GM21723 (cell line): Measurements from ENCODE around the gene PDHA1.
A peak's percentile ranks its signal among the peaks of the same experiment; 100 is the strongest.

Experiments used
- ATAC-seq: cut with Tn5 transposase; IDR thresholded peaks from one replicate; pipeline ENCODE4 v1.9.1; 2021; ENCODE audit warnings: mild to moderate bottlenecking, moderate library complexity; ENCODE audit not compliant: unreplicated experiment

The PDHA1 gene

DNA sequence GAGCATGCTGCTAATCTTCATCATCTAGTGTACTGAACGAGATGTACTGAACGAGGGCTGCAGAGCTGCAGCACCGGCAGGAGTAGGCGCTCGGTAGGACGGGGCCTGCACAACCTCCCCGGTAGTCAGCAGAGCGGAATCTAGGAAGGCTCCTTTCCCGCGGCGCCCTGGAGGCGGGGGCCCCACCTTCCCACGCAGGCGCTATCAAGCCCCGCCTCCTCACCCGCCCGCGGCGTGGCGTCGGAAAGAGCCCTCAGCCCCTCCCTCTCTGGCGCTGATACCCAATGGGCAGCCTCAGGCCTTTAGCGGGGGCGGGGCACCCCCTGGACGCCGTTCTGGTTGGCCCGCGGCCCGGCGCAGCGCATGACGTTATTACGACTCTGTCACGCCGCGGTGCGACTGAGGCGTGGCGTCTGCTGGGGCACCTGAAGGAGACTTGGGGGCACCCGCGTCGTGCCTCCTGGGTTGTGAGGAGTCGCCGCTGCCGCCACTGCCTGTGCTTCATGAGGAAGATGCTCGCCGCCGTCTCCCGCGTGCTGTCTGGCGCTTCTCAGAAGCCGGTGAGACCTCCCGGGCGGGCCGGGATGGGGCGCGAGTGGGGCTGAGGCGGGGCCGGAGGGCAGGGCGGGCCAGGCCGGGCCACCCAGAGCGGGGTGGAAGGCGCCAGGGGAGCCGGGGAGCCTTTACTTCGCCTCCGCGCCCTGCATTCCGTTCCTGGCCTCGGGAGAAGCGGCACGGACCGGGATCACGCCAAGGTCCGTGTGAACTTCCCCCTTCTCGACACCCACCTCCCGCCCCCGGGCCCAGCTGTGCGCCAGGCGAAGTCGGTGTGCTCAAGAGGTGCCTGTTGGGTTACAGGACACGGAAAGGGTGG is at the start of gene PDHA1:
Gene PDHA1, plus strand, starts transcription at position 393 of the 874 bp plus-strand sequence. Its CDS starts 111 bp downstream, at position 504.
- peak; percentile 98 for ATAC-seq

DNA sequence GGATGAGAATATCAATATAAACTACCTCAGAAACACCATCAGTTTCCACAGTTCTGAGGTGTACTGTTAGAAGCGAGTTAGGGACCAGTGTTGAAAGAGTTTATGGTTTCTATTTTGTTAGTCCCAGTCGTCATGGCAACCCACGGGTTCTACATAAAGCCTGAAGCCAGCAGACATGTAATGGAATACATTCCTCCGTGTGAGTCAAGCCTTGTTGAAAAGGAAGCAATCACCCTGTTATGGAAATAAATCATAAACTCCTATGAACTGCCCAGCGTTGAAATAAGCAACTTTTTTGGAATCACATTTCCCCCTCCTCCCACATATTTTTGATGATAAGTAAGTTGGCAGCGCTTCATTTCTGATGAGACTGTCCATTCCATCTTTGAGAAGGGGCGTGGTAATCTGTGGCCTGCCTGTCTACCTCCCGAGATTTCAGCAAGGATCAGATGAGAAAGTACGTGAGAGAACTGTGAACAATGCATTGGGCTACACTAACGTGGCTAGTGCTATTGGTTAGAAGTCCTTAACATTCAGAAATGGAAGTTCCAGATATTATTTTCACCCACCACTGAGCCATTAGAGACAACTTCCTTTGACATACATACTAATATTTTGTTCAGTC is 40.4 kb upstream of the PDHA1 start:
- ATAC-seq = no peak

DNA sequence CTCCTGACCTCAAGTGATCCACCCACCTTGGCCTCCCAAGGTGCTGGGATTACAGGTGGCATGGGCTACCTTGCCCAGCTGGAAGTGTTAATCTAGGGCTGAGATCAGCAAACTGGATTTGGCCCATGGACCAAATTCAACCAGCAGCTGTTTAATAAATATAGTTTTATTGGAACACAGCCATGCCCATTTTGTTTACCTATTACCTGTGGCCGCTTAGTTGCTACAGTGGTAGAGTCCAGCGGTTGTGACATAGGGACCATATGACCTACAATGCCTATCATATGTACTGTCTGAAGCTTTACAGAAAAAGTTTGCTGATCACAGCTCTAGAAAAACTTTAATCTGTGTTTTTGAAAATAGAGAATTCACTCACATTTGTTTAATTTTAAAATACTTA is 17.2 kb upstream of the PDHA1 start:
- ATAC-seq = no peak

DNA sequence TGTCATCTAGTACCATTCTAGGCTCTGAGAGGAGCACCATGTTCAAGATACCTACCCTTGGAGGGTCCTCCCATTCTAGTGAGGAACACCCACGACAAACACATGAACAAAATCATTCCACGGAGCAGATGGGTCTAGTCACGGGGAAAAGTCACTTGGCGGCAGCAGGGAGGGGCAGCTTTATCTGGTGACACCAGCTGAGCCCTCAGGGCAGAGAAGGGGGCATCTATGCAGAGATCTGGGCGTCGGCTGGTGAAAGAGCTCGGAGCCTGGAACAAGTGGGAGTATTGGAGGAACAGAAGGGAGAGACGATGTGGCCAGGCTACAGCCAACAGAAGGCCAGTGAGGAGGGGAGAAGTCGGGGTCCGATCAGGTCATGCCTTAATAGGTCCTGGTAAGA is 11.9 kb upstream of the PDHA1 start:
- ATAC-seq = no peak

DNA sequence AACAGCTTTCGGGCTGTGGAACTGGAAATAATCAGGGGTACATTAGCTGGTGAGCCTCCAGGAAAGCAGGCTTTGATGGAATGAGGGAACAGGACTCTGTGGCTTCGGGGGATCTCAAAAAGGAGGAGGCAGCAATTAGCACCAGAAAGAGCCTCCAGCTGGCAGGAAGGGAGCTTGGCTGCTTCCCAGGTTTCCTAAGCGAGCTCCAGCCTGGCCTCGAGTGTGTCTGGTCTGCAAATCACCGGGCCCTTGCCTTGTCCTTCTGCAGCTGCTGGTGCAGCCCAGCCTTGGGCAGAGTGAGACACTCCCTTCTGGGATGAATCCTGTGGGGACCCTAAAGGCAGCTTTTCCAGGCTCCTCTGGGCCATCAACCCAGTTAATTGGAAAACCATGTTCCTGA is 10.7 kb upstream of the PDHA1 start:
- no peak for ATAC-seq

DNA sequence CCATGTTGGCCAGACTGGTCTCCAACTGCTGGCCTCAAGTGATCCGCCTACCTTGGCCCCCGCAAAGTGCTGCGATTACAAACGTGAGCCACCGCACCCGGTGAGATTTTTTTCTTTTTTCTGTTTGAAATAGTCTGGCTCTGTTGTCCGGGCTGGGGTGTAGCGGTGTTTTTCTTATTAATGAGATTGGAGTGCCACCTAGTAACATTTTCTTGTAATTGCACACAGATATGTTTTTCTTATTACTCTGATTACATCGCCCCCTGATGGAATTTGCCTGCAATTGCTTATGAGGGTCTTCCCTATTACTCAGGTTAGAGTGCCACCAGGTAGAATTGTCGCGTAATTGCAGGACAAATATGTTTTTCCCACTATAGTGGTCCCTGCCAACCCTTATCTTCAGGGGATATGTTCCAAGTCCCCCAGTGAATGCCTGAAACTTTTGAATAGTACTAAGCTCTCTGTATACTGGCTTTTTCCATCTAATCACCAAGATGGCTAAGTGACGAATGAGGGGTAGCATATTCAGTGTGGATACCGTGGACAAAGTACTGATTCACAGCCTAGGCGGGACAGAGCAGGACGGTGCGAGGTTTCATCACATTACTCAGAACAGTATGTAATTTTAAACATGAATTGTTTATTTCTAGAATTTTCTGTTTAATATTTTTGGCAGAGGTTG is 8.6 kb upstream of the PDHA1 start:
- ATAC-seq = no peak

DNA sequence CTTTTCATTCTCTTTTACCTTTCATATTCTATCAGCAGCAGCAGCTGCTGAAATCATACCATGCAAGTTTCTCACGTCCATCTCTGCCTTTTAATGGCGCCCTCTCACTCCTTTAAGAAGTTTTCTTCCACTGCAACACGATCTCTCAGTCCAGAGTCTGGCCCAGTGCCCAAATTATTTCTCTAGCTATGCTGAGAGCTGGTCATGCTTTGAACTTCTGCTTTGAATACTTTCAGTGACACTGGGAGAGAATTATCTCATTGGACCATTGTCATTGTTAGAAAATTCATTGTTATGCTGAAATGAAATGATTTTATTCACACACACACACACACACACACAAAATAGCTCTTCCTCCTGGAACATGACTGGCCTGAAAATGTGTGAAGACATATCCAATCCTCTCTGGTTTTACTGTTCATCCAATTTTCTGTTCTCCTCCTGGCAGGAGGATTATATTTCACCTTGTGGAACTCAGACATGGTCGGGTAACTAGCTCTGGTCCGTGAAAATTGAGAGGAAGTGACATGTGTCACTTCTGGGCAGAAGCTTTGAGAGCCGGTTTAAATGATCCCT is 1.3 kb upstream of the PDHA1 start:
- no peak for ATAC-seq

DNA sequence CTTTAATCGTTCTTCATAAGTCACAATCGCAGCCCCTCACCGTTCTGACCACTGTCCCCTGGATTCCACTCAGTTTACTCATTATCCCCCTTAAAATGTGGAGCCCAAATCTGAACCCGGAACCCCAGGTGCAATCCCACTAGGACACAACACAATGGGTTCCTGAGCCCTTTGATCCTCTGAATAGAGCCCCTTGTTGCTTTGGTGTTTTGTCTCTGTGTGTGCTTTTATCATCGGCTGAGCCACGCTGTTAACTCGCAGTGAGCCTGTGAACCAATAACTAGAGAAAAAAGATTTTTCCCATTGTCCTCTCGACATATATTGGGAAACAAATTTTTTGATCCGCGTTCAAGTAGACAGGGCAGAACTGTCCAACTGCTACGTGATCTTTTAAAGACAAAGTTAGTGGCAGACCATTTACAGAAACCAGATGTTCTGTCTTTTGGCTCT is 617 bp upstream of the PDHA1 start:
- no peak for ATAC-seq

DNA sequence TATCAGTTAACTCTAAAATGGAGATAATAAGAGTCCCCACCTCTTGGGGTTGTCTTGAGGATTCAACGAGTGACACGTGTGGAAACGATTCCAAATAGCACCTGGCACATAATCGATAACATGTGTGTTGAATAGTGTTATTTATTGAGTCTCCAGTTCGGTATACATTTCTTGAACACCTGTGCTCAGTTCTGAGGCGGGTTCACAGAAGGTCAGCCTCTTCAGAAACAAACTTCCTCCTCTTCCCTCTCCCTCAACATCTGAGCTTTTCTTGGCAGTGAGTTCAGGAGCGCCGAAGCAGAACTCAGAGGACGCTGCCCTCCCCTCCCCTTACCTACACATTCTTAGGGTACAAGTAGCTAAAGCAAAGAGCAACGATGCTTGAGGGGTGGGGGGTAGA is 934 bp downstream of the PDHA1 start:
- no peak for ATAC-seq

DNA sequence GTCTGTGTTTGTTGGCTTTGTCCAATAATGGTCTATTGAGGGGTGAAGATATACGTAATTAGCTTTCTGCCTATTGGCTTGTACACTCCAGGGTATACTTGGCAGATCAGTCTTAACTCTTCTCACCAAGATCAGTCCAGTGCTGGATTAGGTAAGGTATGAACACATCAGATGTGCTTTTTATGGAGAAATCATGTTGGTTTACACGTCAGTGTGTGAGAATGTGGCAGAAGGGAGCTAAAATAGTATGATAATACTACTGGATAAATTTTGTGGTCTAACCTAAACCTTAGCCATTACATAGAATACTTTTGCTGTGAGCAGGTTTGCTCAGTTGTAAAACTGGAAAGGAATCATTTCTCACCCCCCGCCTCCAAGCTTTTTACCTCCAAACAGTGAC is 4.2 kb downstream of the PDHA1 start:
- ATAC-seq = no peak

DNA sequence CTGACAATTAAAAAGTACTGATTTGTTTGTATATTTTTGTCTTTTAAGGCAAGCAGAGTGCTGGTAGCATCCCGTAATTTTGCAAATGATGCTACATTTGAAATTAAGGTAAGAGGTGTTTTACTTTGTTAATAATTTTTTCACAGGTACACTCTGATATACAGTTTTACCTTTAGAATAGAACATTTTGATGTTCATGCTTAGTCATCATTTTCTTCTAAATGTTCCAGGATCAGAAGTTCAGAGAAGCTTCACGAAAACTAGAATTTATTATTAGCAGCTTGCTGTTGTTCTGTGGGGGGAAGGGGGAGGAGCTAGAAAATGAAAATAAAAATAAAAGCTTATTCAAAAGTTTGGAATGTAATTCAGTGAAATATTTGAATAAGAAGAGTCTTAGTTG is 5.5 kb downstream of the PDHA1 start:
- no peak for ATAC-seq

DNA sequence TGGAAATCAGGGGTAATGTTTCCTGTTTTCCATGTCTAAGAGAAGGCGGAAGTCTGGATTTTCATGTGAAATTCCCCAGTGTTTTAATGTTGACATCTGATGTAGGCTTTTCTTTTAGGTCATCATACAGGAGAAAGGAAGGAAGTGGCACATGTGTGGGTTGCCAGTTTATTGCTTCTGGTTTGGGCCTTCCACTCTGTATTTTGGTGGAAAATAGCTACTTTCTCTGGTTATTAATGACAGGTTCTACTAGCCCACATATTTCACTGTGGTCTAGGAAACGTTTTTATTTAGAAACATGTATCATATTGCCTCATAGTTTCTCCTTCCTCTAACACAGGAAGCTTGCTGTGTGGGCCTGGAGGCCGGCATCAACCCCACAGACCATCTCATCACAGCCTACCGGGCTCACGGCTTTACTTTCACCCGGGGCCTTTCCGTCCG is 7.2 kb downstream of the PDHA1 start:
- peak; percentile 87 for ATAC-seq

DNA sequence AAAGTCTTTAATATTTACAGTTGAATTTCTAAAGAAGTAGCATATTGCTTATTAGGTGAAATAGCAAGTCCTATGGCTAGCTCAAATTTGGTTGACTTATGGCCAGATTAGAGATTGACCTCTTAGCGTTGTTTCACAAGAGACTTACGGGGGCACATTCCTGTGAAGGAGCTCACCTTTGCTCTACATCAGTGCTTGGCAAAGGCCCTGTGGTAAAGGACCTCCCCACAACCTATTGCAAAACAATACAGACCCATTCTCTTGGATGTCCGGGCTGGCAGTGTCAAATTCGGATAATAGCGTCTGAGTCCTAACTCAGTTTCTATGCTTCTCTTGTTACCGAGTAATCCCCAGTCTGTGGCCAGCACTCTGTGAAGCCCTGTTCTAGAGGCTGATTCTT is 10.9 kb downstream of the PDHA1 start:
- ATAC-seq = no peak

DNA sequence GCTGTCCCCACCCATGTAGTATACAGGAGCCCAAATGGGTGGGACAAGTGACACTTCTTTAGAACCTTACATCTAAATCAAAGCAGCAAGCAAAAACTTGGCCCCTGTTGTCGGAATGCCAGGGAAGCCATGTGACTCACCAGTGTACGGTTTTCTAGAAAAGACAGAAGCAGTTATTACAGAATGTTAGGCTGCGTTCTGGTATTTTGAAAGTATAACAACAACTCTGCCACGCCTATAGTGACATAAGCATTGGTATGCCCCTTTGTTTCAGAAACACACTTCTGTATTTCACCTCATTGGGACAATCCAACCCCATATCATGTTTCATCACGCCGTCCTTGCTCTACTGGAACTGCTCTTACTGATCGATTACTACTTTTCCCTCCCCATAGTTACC is 14.8 kb downstream of the PDHA1 start:
- no peak for ATAC-seq

DNA sequence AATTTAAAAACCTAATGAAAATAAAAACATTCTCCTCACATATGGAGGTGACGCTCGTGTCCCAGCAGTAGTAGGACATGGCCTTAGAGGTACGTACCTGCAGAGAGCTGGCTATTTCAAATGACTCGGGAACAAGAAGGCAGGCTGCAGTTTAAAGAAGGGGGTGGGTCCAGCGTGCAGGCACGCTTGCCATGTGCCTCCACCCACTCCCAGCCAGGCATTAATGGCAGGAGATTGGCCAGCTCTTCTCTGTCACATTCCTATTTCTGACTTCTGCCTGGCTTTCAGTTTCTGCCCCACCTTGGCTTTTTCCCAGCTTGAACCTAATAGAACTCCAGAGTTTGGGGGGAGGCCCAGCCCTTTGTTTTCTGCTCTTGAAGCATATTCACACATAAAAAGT is 17.2 kb downstream of the PDHA1 start:
- ATAC-seq = no peak

DNA sequence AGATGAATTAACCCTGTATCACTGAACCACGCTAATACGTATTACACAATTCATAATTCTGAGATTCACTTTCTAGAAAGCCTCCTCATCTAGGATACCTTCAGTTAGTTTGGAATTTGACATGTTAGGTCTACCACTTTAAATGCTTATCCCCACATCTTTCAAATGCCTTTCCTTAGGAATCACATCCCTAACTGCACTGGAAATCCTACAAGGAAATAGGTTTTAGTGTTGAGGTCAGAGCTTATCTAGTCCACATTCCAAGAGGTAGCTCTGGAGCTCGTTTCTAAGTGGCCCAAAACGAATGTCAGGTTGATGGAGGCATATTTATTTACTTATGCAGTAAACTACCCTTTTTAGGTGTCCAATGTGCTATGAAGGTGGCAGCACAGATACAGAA is 18.0 kb downstream of the PDHA1 start:
- no peak for ATAC-seq

DNA sequence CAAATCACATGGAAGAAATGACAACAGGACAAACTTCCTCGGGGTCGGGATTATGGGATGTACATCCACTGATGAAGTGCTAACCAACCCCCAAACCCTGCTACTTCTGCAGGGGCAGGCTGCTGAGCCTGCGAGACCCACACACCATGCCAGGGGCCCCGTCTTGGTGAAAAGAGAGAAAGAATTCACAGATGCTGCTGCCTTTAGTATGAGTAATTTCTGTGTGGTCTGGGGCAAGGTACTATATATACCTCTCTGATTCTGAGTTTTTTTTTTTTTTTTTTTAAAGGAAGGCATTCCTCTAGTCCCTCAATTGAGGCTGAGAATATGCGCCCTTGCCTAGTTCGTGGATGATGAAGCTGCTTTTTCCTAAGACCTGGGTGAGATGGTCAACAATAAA is 24.8 kb downstream of the PDHA1 start:
- ATAC-seq = no peak

DNA sequence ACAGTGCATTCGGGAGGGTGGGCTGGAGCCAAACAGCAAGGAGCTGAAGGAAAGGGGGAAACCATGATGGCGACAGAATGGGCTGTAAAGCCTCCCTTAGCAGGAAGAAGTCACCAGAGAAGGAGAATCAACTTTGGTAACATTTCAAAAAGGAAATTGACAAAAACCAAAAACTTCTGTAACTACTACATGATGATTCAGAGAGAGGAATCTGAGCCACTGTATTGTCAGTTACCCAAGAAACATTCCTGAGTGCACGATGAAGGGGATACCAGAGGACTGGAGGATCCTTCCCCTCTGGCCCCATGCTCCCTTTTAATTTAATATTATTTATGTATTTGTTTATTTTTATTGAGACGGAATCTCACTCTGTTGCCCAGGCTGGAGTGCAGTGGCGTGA is 26.3 kb downstream of the PDHA1 start:
- no peak for ATAC-seq

DNA sequence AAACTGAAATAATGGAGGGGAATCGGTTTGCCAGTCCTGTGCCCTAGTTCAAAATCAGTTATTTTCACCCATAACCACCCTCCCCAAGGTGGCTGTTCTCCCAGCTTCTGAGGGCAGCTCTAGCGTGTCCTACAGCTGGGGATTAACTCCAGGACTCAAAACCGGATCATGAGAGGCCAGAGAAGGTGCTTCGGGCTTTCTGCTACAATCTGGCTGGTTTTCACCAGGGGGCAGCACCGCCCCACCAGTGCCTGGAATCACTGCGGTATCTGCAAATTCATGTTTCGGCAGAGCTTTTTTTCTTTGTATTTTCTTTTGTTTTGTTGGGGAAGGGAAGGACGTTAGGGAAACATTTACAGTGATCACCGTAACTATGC is 28.4 kb downstream of the PDHA1 start:
- peak; percentile 83 for ATAC-seq

DNA sequence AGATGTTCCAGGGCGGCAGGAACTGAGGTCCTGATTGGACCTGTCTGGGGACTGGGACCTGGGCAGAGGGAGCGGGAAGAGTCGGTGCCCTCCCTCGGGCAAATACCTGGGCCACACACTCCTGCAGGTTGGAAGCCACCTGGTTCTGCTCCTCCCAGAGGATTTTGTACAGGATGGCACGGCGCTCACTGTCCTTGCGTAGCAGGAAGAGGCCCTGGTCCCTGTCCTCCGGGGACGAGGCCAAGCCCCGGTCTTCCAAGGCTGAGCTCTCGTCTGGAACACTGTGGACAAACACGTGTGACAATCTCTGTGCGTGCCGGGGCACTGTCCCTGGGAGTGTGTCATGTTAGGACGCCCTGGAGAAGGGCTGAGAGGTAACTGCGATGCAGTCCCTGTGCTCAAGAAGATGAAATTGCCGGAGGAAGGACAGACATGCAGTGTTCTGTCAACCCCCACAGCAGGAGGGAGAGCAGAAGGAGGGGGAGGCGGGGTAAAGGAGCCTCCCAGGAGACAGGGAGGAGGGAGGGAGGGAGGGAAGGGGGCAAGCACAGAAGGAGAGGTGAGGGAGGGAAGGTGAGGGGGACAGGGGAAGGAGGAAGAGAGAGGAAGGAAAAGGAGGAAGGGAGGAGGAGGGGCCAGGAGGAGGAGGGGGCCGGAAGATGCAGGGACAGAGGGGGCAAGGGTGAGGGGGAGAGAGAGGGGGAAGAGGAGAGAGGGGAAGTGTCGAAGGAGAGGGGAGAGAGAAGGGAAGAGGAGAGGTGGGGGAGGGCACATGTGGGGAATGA is 29.0 kb downstream of the PDHA1 start:
- ATAC-seq = peak; percentile 26
